SJCRH30 (cell line): ENCODE data around the gene PADI4. TPM values are rescaled to one million over a fixed set of nuclear protein-coding genes. Genes with fewer than 3 reads are reported as not detected.
"Not testable (repeated sequence)": the region's sequence is repeated elsewhere in the genome, so short reads cannot be mapped to it uniquely, and the experiment has no call there.

Experiments used
- DNase-seq, 2 experiments: peaks; one replicate each; pipeline ENCODE4 v3.0.0-alpha.2; 2015 to 2020
- H3K27ac ChIP-seq: fragments of 250-450 bp; sonication (Bioruptor Pico); 2 replicates; pipeline ENCODE4 v1.5.1; 2020; ENCODE audit warnings: mild to moderate bottlenecking, moderate library complexity
- H3K27me3 ChIP-seq: fragments of 250-450 bp; sonication (Bioruptor Pico); 2 replicates; pipeline ENCODE4 v1.5.1; 2020; ENCODE audit warnings: mild to moderate bottlenecking, moderate library complexity
- H3K36me3 ChIP-seq: fragments of 250-450 bp; sonication (Bioruptor Pico); 2 replicates; pipeline ENCODE4 v1.5.1; 2020; ENCODE audit warnings: mild to moderate bottlenecking, moderate library complexity
- H3K4me1 ChIP-seq: fragments of 250-450 bp; sonication (Bioruptor Pico); 2 replicates; pipeline ENCODE4 v1.5.1; 2020; ENCODE audit warnings: mild to moderate bottlenecking, moderate library complexity
- H3K4me3 ChIP-seq: fragments of 250-450 bp; sonication (Bioruptor Pico); 2 replicates; pipeline ENCODE4 v1.5.1; 2020; ENCODE audit warnings: mild to moderate bottlenecking, moderate library complexity
- H3K9me3 ChIP-seq: fragments of 250-450 bp; sonication (Bioruptor Pico); replicated peaks from 2 replicates; pipeline ENCODE4 v1.5.1; 2020; ENCODE audit warnings: mild to moderate bottlenecking, moderate library complexity
- total RNA-seq: library from RNA; depleted of rRNA; stranded (reverse); fragments of >200 nt; shearing (Covaris generic); gene quantifications from 2 replicates; pipeline ENCODE4 v1.2.3, GENCODE V29; 2014

Gene PADI4
- total RNA-seq, 1 experiment from 2014 or later = not detected

DNA sequence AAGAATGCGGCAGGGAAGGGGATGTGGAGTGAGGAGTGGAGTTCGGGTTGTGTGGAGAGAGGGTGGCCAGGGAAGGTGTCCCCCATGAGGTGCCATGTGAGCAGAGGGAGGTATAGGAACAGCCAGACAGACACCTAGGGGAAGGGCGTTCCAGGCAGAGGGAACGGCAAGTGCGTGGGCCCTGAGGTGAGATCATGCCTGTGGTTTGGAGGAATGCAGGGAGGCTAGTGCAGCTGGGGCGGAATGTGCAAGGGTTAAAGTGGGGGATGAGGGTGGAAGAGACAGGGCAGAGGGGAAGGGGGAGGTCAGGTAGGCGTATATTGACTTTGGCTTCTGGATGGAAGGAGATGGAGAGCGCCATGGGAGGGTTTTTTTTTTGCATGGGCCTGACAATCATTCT lies 32.4 kb downstream of the PADI4 start:
- Histone ChIP-seq H3K4me3 (no peak overlapping the region), H3K27ac (no peak overlapping the region), H3K36me3 (no peaks in the 10 kb centered on the region), H3K27me3 (0 out of 2 replicates have a peak, but pooled peaks cover 3% of the 10 kb centered on the region), H3K4me1 (peaks cover 9% of the 10 kb centered on the region; the same call in 1 of the 2 replicates), H3K9me3 (0 out of 2 replicates have a peak, but pooled peaks cover 2% of the 10 kb centered on the region)
- no peak for DNase-seq

DNA sequence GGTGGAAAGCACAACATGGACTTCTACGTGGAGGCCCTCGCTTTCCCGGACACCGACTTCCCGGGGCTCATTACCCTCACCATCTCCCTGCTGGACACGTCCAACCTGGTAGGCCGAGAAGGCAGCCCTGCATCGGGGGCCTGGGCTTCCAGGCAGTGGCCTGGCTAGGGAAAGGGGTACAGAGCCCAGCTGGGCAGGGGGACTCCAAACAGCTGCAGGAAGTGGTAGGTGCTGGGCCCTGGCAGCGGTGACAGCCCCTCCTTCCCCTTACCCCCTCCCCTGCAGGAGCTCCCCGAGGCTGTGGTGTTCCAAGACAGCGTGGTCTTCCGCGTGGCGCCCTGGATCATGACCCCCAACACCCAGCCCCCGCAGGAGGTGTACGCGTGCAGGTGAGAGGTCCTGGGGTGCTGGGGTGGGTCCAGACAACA lies 34.0 kb downstream of the PADI4 start:
- Histone ChIP-seq H3K9me3 (0 out of 2 replicates have a peak, but pooled peaks cover 5% of the 10 kb centered on the region), H3K4me3 (no peak overlapping the region), H3K27me3 (no peaks in the 10 kb centered on the region), H3K36me3 (no peaks in the 10 kb centered on the region), H3K27ac (no peak overlapping the region), H3K4me1 (peaks cover 9% of the 10 kb centered on the region; the same call in 1 of the 2 replicates)
- DNase-seq = no peak

DNA sequence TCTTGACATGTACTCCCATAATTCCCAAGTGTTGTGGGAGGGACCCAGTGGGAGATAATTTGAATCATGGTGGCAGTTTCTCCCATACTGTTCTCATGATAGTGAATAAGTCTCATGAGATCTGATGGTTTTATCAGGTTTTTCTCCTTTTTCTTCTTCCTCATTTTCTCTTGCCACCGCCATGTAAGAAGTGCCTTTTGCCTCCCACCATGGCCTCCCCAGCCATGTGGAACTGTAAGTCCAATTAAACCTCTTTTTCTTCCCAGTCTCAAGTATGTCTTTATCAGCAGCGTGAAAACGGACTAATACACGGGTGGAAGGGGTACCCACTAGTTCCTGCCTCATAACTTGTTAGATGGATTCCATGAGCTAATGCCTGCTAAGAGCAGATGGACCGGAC lies 37.5 kb downstream of the PADI4 start:
- DNase-seq, H3K4me3 ChIP-seq, H3K27ac ChIP-seq, H3K27me3 ChIP-seq, H3K9me3 ChIP-seq, H3K36me3 ChIP-seq, H3K4me1 ChIP-seq: not testable (repeated sequence)

DNA sequence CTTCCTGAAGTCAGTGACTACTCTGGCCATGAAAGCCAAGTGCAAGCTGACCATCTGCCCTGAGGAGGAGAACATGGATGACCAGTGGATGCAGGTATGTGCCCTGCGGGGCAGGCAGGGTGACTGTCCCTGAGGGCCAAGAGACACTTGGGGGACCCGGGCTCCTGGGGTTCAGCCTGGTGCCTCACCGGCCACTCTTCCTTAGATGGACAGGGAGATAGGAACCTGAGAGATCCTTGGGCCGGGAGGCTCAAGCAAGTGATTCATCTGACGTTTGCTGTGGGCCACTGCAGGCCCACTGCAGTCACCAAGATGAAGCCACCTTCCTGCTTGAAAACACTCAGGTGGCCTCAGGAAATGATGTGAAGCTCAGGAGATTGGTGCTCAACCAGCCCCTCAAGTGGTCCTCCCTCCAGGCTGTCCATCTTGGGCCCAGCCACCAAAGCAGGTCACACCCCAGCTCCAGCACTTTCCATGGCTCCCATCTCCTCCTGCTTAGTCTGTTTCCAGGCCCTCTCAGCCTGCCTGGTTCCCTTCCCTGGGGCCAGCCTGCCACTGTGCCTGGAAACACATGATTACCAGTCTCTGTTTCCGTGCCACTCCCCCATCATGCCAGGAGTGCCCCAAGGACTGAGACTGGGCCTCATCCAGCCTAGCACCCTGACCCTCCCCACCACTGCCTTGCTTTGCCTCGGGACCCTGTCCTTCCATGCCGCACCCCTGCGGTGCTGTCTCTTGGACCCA lies 38.2 kb downstream of the PADI4 start:
- no peak for DNase-seq
- H3K9me3 ChIP-seq = 0 out of 2 replicates have a peak, but pooled peaks cover 5% of the 10 kb centered on the region
- H3K4me1 ChIP-seq = no peaks in the 10 kb centered on the region
- H3K36me3 ChIP-seq = no peaks in the 10 kb centered on the region
- no peak overlapping the region for H3K4me3 ChIP-seq
- H3K27ac ChIP-seq = no peak overlapping the region
- no peaks in the 10 kb centered on the region for H3K27me3 ChIP-seq

DNA sequence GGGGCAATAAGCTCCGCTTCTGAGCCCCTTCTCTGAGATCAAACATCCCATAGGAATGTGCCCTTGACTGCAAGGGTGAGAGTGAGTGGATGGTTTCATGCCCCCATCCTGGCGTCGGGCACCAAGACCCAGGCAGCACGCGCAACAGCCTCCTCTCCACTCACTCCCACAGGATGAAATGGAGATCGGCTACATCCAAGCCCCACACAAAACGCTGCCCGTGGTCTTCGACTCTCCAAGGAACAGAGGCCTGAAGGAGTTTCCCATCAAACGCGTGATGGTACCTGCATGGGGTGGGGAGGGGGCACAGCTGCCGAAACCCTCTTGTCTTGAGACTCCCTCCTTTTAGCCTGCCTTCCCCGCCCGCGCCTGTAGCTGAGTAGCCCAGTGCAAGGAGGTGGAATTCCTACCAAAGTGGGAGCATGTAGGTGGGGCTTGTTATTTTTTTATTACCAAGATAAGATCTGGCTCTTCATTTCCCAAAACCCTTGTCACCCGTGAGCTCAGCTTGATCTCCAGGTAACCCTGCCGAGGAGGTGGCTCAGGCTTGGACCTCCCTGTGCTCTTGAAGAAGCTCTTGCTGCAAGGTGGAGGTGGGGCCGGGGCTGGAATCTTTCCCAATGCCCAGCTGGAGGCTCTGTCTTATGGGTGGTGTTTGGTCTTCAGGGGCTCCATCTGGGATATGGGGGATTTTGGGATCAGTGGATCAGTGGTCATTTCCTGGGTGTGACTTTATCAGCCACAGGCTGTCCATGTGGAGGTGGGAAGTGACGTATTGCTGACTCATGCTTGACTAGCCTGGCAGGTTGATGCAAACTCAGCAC lies 40.0 kb downstream of the PADI4 start:
- Histone ChIP-seq H3K36me3 (no peaks in the 10 kb centered on the region), H3K4me3 (no peak overlapping the region), H3K27ac (no peak overlapping the region), H3K27me3 (peaks cover 7% of the 10 kb centered on the region; the same call in 1 of the 2 replicates), H3K4me1 (no peaks in the 10 kb centered on the region), H3K9me3 (0 out of 2 replicates have a peak, but pooled peaks cover 5% of the 10 kb centered on the region)
- no peak for DNase-seq

DNA sequence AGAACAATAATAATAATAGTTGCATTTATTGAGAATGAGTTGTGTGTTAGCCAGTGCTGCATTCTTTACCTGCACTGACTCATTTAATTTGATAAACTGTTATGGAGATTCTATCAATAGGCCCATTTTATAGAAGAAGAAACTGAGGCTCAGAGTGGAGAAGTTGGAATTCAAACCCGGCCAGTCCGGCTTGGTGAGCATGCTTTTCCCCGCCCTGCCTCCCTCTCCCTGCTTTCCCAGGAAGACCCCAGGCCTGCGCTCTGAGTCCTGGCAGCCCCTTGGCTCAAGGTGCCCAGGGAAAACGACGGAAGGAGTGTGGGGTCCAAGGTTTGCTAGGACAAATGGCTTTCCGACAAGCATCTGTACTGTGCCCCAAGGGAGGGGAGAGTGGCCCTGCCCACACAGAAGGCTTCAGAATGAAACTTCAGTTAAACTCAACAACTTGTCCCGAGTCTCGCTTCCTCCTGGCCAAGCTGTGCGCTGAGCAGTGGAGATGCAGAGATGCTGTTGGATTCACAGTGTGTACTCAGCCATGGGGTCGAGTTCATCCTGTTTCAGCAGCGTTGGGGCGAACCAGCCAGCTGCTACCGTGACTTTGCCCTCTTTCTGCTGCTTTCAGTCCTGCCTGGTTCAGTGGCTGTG lies 40.7 kb downstream of the PADI4 start:
- H3K9me3 ChIP-seq = 0 out of 2 replicates have a peak, but pooled peaks cover 5% of the 10 kb centered on the region
- DNase-seq = no peak
- H3K4me1 ChIP-seq = no peaks in the 10 kb centered on the region
- H3K36me3 ChIP-seq = no peaks in the 10 kb centered on the region
- H3K27ac ChIP-seq = no peak overlapping the region
- H3K4me3 ChIP-seq = no peak overlapping the region
- H3K27me3 ChIP-seq = peaks cover 12% of the 10 kb centered on the region; the same call in 1 of the 2 replicates

DNA sequence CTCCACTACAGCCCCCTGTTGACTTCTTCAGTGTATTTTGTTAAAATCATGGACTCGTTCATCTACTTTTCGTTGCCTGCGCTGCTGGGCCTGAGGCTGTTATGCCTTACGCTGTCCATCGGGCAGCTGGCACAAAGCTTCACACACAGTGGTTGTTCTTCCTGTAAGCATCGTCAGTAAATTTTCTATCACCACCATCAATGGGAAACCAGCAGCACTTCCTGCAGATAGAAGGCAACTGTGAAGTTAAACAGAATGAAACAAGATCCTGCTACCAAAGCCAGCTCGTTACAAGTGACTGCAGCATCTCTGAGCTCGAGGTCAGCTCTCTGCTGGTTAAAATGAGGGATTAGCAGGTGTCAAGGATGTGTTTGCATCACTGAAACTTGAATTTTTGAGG lies 42.1 kb downstream of the PADI4 start:
- Histone ChIP-seq H3K36me3 (no peaks in the 10 kb centered on the region), H3K27me3 (peaks cover 12% of the 10 kb centered on the region; the same call in 1 of the 2 replicates), H3K27ac (no peak overlapping the region), H3K4me3 (no peak overlapping the region), H3K9me3 (0 out of 2 replicates have a peak, but pooled peaks cover 5% of the 10 kb centered on the region), H3K4me1 (no peaks in the 10 kb centered on the region)
- no peak for DNase-seq

DNA sequence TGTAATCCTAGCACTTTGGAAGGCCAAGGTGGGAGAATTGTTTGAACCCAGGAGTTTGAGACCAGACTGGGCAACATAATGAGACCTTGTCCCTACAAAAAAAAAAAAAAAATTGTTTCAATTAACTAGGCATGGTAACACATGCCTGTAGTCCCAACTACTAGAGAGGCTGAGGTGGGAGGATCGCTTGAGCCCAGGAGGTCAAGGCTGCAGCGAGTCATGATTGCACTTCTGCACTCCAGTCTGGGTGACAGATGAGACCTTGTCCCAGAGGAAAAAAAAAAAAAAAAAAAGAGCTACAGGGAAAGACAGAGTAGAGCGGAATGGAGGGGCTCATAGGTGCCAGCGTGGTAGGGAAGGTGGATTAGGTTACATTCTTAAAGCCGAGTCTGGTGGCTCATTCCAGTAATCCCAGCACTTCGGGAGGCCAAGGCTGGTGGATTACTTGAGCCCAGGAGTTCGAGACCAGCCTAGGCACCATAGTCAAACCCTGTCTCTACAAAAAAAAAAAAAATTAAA lies 43.0 kb downstream of the PADI4 start:
- DNase-seq = no peak
- Histone ChIP-seq H3K4me1 (no peaks in the 10 kb centered on the region), H3K27me3 (peaks cover 14% of the 10 kb centered on the region; the same call in 1 of the 2 replicates), H3K9me3 (no peaks in the 10 kb centered on the region), H3K27ac (no peak overlapping the region), H3K36me3 (no peaks in the 10 kb centered on the region), H3K4me3 (no peak overlapping the region)

DNA sequence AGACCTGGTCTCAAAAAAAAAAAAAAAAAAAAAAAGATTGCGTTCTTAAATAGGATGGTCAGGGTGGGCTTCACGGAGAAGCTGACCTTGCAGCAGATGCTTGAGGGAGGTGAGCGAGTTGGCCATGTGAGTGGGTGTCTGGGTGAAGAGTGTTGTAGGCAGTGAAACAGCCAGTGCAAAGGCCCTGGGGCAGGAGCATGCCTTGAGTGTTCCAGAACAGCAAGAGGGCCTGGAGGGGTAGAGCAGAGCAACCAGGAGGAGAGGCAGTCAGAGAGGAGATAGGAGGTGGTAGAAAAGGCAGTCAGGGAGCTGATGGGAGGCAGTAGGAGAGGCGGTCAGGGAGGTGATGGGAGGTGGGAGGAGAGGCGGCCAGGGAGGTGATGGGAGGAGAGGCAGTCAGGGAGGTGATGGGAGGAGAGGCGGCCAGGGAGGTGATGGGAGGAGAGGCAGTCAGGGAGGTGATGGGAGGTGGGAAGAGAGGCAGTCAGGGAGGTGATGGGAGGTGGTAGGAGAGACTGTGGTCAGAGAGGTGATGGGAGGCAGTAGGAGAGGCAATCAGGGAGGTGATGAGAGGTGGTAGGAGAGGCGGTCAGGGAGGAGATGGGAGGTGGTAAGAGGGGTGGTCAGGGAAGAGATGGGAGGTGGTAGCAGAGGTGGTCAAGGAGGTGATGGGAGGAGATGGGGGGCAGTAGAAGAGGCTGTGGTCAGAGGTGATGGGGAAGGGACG lies 43.8 kb downstream of the PADI4 start:
- Histone ChIP-seq H3K36me3 (no peaks in the 10 kb centered on the region), H3K27ac (no peak overlapping the region), H3K4me1 (no peaks in the 10 kb centered on the region), H3K4me3 (no peak overlapping the region), H3K9me3 (no peaks in the 10 kb centered on the region), H3K27me3 (peaks cover 15% of the 10 kb centered on the region; the same call in 1 of the 2 replicates)
- DNase-seq = no peak

DNA sequence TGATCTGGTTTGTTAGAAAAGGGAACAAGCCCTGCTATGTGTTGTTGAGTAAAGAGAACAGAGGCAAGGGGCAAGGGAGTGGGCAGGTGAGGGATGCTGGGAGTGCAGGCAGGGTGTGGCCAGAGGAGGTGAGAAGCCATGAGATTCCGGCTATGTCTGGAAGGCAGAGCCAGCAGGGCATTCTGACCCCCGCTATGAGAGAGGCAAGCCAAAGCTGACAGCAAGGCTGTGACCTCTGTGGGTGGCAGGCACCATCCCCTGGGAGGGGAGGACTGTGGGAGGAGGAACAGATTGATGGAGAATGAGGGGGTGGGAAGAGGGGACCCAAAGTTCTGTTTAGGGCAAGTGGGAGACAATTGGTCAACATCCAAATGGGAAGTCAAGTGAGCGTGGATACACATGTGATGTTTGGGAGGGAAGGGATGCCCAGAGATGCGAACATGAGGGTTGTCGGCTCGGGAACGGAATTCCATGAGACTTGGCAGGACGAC lies 44.5 kb downstream of the PADI4 start:
- no peaks in the 10 kb centered on the region for H3K4me1 ChIP-seq
- no peaks in the 10 kb centered on the region for H3K36me3 ChIP-seq
- no peak overlapping the region for H3K27ac ChIP-seq
- H3K9me3 ChIP-seq = no peaks in the 10 kb centered on the region
- no peak for DNase-seq
- H3K27me3 ChIP-seq = peaks cover 18% of the 10 kb centered on the region; the same call in 1 of the 2 replicates
- no peak overlapping the region for H3K4me3 ChIP-seq

DNA sequence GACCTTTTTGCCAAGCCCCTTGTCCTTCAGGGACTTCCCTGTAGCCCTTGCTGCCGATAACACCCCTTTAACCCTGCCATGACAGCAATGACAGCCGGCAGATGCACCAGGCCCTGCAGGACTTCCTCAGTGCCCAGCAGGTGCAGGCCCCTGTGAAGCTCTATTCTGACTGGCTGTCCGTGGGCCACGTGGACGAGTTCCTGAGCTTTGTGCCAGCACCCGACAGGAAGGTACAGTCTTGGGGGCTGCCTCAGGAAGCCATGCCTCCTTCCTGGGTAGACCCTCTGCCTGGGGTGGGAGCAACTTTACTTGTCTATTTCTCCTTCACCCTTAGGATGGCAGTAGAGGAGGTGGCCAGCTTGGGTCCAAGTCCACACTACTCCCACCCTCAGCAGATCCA lies 47.9 kb downstream of the PADI4 start:
- Histone ChIP-seq H3K27ac (no peak overlapping the region), H3K4me1 (no peaks in the 10 kb centered on the region), H3K9me3 (no peaks in the 10 kb centered on the region), H3K36me3 (no peaks in the 10 kb centered on the region), H3K4me3 (no peak overlapping the region), H3K27me3 (peaks cover 26% of the 10 kb centered on the region; the same call in 1 of the 2 replicates)
- DNase-seq = no peak

DNA sequence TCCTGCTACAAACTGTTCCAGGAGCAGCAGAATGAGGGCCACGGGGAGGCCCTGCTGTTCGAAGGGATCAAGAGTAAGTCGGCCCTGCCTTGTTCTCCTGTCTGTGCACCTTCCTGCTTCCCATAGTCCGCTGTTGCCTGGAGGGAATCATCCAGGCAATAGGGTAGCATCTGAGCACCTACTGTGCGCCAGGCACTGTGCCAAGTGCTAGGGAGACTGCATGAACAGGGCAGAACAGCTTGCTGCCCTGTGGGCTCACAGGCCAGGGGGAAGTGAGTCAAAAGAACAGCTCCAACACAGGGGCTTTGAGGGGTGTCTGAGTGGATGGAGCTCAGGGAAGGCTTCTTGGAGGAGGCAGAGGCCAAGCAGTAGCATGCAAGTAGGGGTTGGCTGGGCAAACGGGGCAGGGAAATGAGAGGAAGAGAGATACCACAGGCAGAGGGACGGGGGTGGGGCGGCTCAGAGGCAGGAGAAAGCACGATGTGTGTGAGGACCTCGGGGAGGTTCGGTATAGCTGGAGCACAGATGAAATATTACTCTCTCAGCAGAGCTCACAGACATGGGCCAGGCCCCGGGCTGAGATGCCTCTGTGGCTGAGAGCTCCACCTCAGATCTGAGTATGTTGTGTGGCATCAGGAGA lies 48.5 kb downstream of the PADI4 start:
- no peak overlapping the region for H3K27ac ChIP-seq
- H3K9me3 ChIP-seq = no peaks in the 10 kb centered on the region
- no peaks in the 10 kb centered on the region for H3K36me3 ChIP-seq
- DNase-seq = no peak
- H3K4me3 ChIP-seq = no peak overlapping the region
- H3K27me3 ChIP-seq = peaks cover 26% of the 10 kb centered on the region; the same call in 1 of the 2 replicates
- H3K4me1 ChIP-seq = no peaks in the 10 kb centered on the region

DNA sequence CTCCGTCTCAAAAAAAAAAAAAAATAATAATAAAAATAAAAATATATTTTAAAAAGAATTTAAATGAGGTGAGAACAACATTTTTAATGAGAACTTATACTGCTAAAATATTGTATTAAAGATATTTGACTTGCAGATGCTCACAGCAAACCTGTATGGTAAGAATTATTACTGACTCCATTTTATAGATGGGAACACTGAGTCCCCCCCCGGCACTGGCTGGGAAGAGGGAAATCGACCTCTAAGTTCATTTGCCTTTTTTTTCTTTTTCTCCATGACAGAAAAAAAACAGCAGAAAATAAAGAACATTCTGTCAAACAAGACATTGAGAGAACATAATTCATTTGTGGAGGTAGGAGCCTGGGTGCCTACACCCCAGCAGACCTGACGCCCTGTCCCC lies 50.6 kb downstream of the PADI4 start:
- peaks cover 15% of the 10 kb centered on the region; the same call in 1 of the 2 replicates for H3K27me3 ChIP-seq
- no peak overlapping the region for H3K4me3 ChIP-seq
- no peak for DNase-seq
- H3K9me3 ChIP-seq = no peaks in the 10 kb centered on the region
- no peaks in the 10 kb centered on the region for H3K4me1 ChIP-seq
- H3K36me3 ChIP-seq = no peaks in the 10 kb centered on the region
- H3K27ac ChIP-seq = no peak overlapping the region
